ENCODE measurements around the gene NBPF14.
"Not testable (repeated sequence)": the region's sequence is repeated elsewhere in the genome, so short reads cannot be mapped to it uniquely, and the experiment has no call there.

The NBPF14 gene, protein sequence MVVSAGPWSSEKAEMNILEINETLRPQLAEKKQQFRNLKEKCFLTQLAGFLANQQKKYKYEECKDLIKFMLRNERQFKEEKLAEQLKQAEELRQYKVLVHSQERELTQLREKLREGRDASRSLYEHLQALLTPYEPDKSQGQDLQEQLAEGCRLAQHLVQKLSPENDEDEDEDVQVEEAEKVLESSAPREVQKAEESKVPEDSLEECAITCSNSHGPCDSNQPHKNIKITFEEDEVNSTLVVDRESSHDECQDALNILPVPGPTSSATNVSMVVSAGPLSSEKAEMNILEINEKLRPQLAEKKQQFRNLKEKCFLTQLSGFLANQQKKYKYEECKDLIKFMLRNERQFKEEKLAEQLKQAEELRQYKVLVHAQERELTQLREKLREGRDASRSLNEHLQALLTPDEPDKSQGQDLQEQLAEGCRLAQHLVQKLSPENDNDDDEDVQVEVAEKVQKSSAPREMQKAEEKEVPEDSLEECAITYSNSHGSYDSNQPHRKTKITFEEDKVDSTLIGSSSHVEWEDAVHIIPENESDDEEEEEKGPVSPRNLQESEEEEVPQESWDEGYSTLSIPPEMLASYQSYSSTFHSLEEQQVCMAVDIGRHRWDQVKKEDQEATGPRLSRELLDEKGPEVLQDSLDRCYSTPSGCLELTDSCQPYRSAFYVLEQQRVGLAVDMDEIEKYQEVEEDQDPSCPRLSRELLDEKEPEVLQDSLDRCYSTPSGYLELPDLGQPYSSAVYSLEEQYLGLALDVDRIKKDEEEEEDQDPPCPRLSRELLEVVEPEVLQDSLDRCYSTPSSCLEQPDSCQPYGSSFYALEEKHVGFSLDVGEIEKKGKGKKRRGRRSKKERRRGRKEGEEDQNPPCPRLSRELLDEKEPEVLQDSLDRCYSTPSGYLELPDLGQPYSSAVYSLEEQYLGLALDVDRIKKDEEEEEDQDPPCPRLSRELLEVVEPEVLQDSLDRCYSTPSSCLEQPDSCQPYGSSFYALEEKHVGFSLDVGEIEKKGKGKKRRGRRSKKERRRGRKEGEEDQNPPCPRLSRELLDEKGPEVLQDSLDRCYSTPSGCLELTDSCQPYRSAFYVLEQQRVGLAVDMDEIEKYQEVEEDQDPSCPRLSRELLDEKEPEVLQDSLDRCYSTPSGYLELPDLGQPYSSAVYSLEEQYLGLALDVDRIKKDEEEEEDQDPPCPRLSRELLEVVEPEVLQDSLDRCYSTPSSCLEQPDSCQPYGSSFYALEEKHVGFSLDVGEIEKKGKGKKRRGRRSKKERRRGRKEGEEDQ (N-terminal part only)

GRCh38 chr1:148595911-148596310 is at the start of gene NBPF14:
TSS of gene NBPF14 (minus strand) at chr1:148596011. CDS start at chr1:148595717, 294 bp downstream.
- DNase-seq = not testable (repeated sequence)

GRCh38 chr1:148625451-148625850 is 29.6 kb upstream of the NBPF14 start:
- not testable (repeated sequence) for DNase-seq

- not testable (repeated sequence) for DNase-seq
Measured at GRCh38 chr1:148618216-148618615, 22.4 kb upstream of the NBPF14 start.

DNA sequence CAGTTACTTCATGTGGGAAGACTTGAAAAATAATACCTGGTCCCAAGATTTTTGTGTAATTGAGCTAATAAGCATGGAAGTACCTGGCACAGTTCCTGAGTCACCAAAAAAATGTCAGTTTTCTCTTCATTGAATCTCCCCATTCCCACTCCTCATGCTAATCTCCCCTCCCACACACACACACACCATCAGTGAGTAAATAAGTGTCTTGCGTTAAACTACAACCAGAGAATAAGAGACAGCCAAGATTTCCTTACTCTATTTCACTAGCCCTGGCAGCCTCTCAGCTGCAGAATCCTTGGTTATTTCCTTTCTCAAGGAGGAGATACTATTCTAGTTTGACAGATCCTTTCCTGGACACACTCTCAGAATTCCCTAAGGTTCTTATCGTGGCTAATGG is 9.5 kb upstream of the NBPF14 start:
- not testable (repeated sequence) for DNase-seq

DNA sequence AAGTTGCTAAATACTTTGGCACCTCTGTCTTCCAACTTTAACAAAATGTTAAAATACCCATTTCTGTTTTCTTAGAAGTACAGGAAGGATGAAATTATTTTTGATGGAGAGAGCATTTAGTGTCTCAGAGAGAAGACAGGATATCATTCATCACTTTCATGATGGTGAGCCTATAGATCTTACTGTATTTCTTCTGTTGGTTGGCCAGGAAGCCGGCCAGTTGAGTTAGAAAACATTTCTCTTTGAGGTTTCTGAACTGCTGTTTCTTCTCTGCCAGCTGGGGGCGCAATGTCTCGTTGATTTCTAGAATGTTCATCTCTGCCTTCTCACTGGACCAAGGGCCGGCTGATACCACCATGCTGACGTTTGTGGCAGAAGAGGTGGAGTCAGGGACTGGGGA is 451 bp downstream of the NBPF14 start:
- not testable (repeated sequence) for DNase-seq

DNA sequence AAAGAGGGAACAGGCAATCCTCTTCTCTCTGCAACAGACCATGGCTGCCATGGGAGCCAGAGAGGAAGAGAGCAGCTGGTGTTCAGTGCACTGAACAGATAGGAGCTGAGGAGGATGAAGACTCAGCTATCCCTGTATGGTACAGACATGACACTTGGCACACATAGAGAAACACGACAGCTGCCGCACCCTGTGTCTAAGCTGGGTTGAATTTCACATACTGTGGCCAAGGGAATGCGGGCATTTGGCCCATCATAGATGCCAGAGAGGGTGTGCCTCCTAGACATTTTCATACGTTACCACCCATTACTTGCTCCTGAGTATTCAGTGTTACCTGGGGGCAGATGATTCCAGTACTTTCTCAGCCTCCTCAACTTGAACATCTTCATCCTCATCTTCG is 4.7 kb downstream of the NBPF14 start:
- DNase-seq = not testable (repeated sequence)

GRCh38 chr1:148532158-148532557 is 63.7 kb downstream of the NBPF14 start:
- DNase-seq = not testable (repeated sequence)

DNA sequence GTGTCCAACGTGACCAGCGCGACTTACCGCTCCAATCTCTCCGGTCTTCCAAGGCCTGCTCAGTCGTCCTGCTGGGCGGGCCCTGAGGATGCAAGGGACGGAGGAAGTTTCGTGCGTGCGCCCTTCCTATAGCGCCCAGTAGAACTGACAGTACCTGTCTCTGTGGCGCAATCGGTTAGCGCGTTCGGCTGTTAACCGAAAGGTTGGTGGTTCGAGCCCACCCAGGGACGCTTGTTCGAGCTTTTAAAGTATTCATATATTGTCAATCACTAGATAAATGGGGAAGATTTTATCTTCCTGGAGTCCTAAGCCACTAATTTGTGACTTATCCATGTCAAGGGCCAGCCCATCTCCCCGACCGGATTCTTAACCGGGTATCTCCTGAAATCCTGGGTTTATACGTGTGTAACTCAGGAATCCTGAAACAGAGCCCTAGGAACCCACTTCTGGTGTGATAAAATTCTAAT is 66.7 kb downstream of the NBPF14 start:
- not testable (repeated sequence) for DNase-seq

DNA sequence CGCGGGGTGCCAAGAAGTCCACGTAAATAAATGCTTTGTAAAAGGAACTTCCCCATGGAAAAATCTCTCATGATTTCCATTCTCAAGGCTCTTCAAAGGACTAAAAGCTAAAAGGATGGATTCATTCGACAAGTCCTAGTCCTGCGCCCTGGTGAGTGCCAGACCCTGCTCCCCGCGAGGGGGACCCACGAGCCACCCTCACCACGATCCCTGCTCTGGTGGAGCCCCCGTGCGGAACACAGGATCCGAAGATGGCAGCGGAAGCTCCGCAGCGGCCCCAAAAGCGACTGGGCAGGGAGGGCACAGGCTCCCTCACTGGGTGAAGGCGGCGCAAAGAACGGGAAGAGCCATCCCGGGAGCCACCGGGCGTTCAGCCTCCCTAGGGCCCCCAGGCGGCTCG is 67.2 kb downstream of the NBPF14 start:
- not testable (repeated sequence) for DNase-seq

DNA sequence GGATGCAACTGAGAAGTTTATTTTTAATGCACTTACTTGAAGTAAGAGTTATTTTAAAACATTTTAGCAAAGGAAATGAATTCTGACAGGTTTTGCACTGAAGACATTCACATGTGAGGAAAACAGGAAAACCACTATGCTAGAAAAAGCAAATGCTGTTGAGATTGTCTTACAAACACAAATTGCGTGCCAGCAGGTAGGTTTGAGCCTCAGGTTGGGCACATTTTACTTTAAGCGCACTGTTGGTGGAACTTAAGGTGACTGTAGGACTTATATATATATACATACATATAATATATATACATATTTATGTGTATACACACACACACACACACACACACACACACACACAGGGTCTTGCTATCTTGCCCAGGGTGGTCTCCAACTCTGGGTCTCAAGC is 69.2 kb downstream of the NBPF14 start:
- DNase-seq = not testable (repeated sequence)

DNA sequence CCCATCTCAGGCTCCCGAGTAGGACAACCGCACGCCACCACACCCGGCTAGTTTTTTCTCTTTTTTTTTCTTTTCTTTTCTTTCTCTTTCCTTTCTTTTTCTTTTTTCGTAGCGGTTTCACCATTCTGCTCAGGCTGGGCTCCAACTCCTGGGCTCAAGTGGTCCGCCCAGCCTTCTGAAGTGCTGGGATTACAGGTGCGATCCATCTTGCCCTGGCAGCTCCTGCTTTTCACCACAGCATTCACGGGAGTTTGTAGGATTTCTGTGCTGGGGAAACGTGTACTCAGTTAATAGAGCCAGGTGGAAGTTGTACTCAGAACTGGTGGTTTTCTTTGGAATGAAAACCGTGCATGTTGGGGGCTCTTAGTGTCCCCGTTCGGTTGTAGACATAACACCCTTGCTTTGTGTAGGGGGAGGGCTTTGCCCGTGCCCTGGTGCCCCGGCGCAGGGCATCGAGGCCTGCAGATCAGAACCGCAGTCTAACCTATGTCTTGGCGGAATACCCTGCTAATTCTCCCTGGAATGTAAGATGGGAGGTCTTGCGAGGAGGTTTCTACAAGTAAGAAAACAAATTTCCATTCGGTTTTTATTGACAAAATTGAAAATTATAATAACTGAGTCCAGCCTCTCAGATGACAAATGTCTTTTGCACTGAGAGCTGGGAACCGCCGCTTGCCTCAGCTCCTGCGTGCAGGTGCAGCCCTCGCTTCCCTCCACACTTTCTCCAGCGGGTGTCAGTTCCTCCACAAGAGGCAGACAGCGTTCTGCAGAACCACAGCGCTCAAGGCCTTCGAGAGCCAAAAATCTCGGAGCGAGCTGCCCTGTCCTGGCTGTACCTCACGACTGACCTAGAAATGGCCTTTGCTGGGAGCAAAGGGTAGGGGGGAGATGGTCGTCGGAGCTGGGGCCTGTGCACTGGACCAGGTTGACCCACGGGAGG is 72.3 kb downstream of the NBPF14 start:
- DNase-seq = not testable (repeated sequence)

- DNase-seq = peak; percentile 75
Measured at GRCh38 chr1:148522561-148523204, 73.1 kb downstream of the NBPF14 start.

GRCh38 chr1:148522072-148522471 is 73.7 kb downstream of the NBPF14 start:
- peak; percentile 32 for DNase-seq

GRCh38 chr1:148514310-148514709 is 81.5 kb downstream of the NBPF14 start:
- DNase-seq = not testable (repeated sequence)

GRCh38 chr1:148512571-148513184 is 83.1 kb downstream of the NBPF14 start:
- not testable (repeated sequence) for DNase-seq

GRCh38 chr1:148493933-148494332 is 101.9 kb downstream of the NBPF14 start:
- DNase-seq = not testable (repeated sequence)

DNA sequence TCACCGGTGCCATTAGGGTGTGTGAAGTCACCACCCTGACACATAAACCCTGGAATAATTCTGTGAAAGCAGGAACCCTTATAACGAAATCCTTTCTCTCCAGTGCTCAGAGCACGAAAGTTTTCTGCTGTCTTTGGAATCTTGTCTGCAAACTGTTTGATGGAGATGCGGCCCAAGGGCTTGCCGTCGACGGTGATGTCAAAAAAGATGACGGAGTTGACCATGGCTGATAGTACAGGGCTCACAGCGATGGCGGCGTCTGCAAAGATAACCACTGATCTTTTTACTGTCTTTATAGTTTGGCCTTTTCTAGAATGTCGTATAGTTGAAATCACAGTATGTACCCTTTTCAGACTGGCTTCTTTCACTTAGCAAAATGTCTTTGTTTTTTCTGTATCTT is 112.8 kb downstream of the NBPF14 start, which contains the start of gene PPIAL4G:
TSS of gene PPIAL4G (minus strand) at position 274 of the 400 bp plus-strand sequence. CDS start at position 224, 50 bp downstream.
- not testable (repeated sequence) for DNase-seq

Data from NCI-H446 treated with DMSO at 0.1 percent for 48 hours (cell line).